ENCODE measurements around the gene LNPEP. TPM values are rescaled to one million over a fixed set of nuclear protein-coding genes. Genes with fewer than 3 reads are reported as not detected.

LNPEP gene
- total and polyA plus RNA-seq, 4 donors = 1.9 to 19.7 (median 9.5) TPM

DNA sequence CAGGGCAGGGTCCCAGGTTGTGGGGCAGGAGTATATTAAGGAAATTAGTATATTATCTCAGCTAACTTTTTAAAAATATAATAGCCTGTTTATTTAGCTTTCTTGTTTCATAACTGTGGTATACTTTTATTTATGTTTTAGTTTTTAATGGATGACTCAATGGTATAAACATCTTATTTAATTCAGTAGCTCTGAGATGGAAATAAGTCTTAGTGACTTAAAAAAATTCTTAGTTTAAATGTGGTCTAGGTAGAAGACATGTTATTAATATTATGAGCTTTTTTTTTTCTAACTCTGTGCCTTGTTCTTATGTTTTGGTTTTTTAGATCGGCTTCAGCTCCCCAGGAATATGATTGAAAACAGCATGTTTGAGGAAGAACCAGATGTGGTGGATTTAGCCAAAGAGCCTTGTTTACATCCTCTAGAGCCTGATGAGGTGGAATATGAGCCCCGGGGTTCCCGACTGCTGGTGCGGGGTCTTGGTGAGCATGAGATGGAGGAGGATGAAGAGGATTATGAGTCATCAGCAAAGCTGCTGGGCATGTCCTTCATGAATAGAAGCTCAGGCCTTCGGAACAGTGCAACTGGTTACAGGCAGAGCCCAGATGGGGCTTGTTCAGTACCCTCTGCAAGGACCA lies 43.1 kb downstream of the LNPEP start (continued):
- TF ChIP-seq CTCF (IDR thresholded peaks at IDR 0.05; ENCODE audit: low read depth, low read length, missing input control) (no peak), HNF4A (conservative IDR thresholded peaks at IDR 0.05) (no peak)

- no peak overlapping the region for H3K27ac ChIP-seq (ENCODE audit: low read depth in 1 of 2, low read length in 2 of 2)
- TF ChIP-seq ZBTB33 (IDR thresholded peaks at IDR 0.05) (no peak), EGR1 (IDR thresholded peaks at IDR 0.05; ENCODE audit: low read depth in 2 of 2) (no peak), NR2F2 (IDR thresholded peaks at IDR 0.05) (no peak), HNF4G (IDR thresholded peaks at IDR 0.05) (no peak)
- TF ChIP-seq, protein P1, sequence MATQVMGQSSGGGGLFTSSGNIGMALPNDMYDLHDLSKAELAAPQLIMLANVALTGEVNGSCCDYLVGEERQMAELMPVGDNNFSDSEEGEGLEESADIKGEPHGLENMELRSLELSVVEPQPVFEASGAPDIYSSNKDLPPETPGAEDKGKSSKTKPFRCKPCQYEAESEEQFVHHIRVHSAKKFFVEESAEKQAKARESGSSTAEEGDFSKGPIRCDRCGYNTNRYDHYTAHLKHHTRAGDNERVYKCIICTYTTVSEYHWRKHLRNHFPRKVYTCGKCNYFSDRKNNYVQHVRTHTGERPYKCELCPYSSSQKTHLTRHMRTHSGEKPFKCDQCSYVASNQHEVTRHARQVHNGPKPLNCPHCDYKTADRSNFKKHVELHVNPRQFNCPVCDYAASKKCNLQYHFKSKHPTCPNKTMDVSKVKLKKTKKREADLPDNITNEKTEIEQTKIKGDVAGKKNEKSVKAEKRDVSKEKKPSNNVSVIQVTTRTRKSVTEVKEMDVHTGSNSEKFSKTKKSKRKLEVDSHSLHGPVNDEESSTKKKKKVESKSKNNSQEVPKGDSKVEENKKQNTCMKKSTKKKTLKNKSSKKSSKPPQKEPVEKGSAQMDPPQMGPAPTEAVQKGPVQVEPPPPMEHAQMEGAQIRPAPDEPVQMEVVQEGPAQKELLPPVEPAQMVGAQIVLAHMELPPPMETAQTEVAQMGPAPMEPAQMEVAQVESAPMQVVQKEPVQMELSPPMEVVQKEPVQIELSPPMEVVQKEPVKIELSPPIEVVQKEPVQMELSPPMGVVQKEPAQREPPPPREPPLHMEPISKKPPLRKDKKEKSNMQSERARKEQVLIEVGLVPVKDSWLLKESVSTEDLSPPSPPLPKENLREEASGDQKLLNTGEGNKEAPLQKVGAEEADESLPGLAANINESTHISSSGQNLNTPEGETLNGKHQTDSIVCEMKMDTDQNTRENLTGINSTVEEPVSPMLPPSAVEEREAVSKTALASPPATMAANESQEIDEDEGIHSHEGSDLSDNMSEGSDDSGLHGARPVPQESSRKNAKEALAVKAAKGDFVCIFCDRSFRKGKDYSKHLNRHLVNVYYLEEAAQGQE (IDR thresholded peaks at IDR 0.05) = no peak
- H3K4me3 ChIP-seq (ENCODE audit: low read depth in 1 of 3, low read length in 3 of 3) = no peak overlapping the region
These were observed 48.8 kb downstream of the LNPEP start for GRCh38 chr5:96984506-96985192.

GRCh38 chr5:96986450-96986849 lies 50.6 kb downstream of the LNPEP start:
- H3K36me3 ChIP-seq (ENCODE audit: control insufficient read depth in 4 of 4, insufficient read depth in 3 of 4, low read depth in 1 of 4, low read length in 3 of 4) = peaks cover 0 to 10% (median 5%) of the 10 kb centered on the region in 4 donors
- WGBS = 78% methylated on average over 3 of the region's 3 CpGs
- H3K9ac ChIP-seq (ENCODE audit: low read depth in 1 of 2, low read length in 2 of 2) = no peak overlapping the region
- TF ChIP-seq CTCF (IDR thresholded peaks at IDR 0.05; ENCODE audit: low read depth, low read length, missing input control) = no peak
- TF ChIP-seq FOXA2 (IDR thresholded peaks at IDR 0.05) = no peak
- no peak for TF ChIP-seq TAF1 (conservative IDR thresholded peaks at IDR 0.05)
- no peak for TF ChIP-seq HNF4A (conservative IDR thresholded peaks at IDR 0.05)
- TF ChIP-seq FOXA1 (IDR thresholded peaks at IDR 0.05) = no peak
- TF ChIP-seq RXRA (IDR thresholded peaks at IDR 0.05) = no peak
- TF ChIP-seq, protein P1 (IDR thresholded peaks at IDR 0.05) = no peak
- no peak for TF ChIP-seq HNF4G (IDR thresholded peaks at IDR 0.05)
- TF ChIP-seq JUND (IDR thresholded peaks at IDR 0.05) = no peak
- TF ChIP-seq YY1 (IDR thresholded peaks at IDR 0.05) = no peak
- TF ChIP-seq, protein P2, sequence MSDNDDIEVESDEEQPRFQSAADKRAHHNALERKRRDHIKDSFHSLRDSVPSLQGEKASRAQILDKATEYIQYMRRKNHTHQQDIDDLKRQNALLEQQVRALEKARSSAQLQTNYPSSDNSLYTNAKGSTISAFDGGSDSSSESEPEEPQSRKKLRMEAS (IDR thresholded peaks at IDR 0.05) = no peak
- TF ChIP-seq RAD21 (IDR thresholded peaks at IDR 0.05) = no peak

More at GRCh38 chr5:96984506-96985192, 48.8 kb downstream of the LNPEP start:
- Histone ChIP-seq H3K27me3 (ENCODE audit: control insufficient read depth in 4 of 4, insufficient read depth in 4 of 4, low read length in 3 of 4) (no peaks in the 10 kb centered on the region), H3K36me3 (ENCODE audit: control insufficient read depth in 4 of 4, insufficient read depth in 3 of 4, low read depth in 1 of 4, low read length in 3 of 4) (peaks cover 0 to 11% (median 3%) of the 10 kb centered on the region in 4 donors), H3K9me3 (ENCODE audit: control insufficient read depth in 4 of 4, low read length in 3 of 4) (no peaks in the 10 kb centered on the region), H3K4me1 (ENCODE audit: control insufficient read depth in 4 of 4, insufficient read depth in 4 of 4, low read length in 3 of 4) (peaks cover 0 to 9% (median 5%) of the 10 kb centered on the region in 4 donors), H3K9ac (ENCODE audit: low read depth in 1 of 2, low read length in 2 of 2) (no peak overlapping the region)
- DNase-seq (ENCODE audit: low spot score) = no peak
- 0% methylated on average over 1 of the region's 1 CpG for WGBS

More at GRCh38 chr5:96986450-96986849, 50.6 kb downstream of the LNPEP start:
- Histone ChIP-seq H3K27ac (ENCODE audit: low read depth in 1 of 2, low read length in 2 of 2) (no peak overlapping the region), H3K4me3 (ENCODE audit: low read depth in 1 of 3, low read length in 3 of 3) (no peak overlapping the region), H3K27me3 (ENCODE audit: control insufficient read depth in 4 of 4, insufficient read depth in 4 of 4, low read length in 3 of 4) (no peaks in the 10 kb centered on the region), H3K9me3 (ENCODE audit: control insufficient read depth in 4 of 4, low read length in 3 of 4) (no peaks in the 10 kb centered on the region), H3K4me1 (ENCODE audit: control insufficient read depth in 4 of 4, insufficient read depth in 4 of 4, low read length in 3 of 4) (peaks cover 0 to 9% (median 5%) of the 10 kb centered on the region in 4 donors)
- no peak for DNase-seq (ENCODE audit: low spot score)

Measured in liver (tissue), 9 donors.